ENCODE data around the gene HAUS1. TPM values are rescaled to one million over a fixed set of nuclear protein-coding genes. Genes with fewer than 3 reads are reported as not detected.
"Not testable (repeated sequence)": the region's sequence is repeated elsewhere in the genome, so short reads cannot be mapped to it uniquely, and the experiment has no call there.

HAUS1 gene
- total RNA-seq, 1 donor from 2014 or later: 141 TPM

GRCh38 chr18:46163091-46163490 lies 58.9 kb downstream of the HAUS1 start:
- H3K9ac ChIP-seq: no peak overlapping the region
- no peak for DNase-seq (ENCODE audit: low spot score)
- H3K27ac ChIP-seq: no peak overlapping the region
- no peak overlapping the region for H3K4me2 ChIP-seq
- TF ChIP-seq, protein P1, sequence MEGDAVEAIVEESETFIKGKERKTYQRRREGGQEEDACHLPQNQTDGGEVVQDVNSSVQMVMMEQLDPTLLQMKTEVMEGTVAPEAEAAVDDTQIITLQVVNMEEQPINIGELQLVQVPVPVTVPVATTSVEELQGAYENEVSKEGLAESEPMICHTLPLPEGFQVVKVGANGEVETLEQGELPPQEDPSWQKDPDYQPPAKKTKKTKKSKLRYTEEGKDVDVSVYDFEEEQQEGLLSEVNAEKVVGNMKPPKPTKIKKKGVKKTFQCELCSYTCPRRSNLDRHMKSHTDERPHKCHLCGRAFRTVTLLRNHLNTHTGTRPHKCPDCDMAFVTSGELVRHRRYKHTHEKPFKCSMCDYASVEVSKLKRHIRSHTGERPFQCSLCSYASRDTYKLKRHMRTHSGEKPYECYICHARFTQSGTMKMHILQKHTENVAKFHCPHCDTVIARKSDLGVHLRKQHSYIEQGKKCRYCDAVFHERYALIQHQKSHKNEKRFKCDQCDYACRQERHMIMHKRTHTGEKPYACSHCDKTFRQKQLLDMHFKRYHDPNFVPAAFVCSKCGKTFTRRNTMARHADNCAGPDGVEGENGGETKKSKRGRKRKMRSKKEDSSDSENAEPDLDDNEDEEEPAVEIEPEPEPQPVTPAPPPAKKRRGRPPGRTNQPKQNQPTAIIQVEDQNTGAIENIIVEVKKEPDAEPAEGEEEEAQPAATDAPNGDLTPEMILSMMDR (IDR thresholded peaks at IDR 0.05): no peak
- TF ChIP-seq EZH2phosphoT487 (IDR thresholded peaks at IDR 0.05) (no peak), EZH2 (IDR thresholded peaks at IDR 0.05) (no peak)
- Mint-ChIP-seq H3K9me3 (no peaks in the 10 kb centered on the region), H3K4me1 (peaks cover 6% of the 10 kb centered on the region), H3K27ac (no peak overlapping the region), H3K4me3 (no peak overlapping the region), H3K36me3 (peaks cover 4% of the 10 kb centered on the region), H3K27me3 (ENCODE audit: insufficient read depth, low read depth) (peaks cover 2% of the 10 kb centered on the region)
- no peaks in the 10 kb centered on the region for H3K79me2 ChIP-seq (ENCODE audit: low read depth)
- no peaks in the 10 kb centered on the region for H3F3A ChIP-seq (ENCODE audit: low read depth)
- no peaks in the 10 kb centered on the region for H3K36me3 ChIP-seq
- no peak overlapping the region for H2AFZ ChIP-seq (replicated peaks)
- no peak overlapping the region for H3K4me3 ChIP-seq
- H3K9me3 ChIP-seq (ENCODE audit: low read depth): no peaks in the 10 kb centered on the region
- H3K4me1 ChIP-seq: no peaks in the 10 kb centered on the region
- no peaks in the 10 kb centered on the region for H3K27me3 ChIP-seq
- no peaks in the 10 kb centered on the region for H4K20me1 ChIP-seq (ENCODE audit: low read depth)

GRCh38 chr18:46163941-46164499 lies 59.8 kb downstream of the HAUS1 start:
- no peaks in the 10 kb centered on the region for H3K9me3 Mint-ChIP-seq
- peaks cover 2% of the 10 kb centered on the region for H3K27me3 Mint-ChIP-seq (ENCODE audit: insufficient read depth, low read depth)
- no peak overlapping the region for H2AFZ ChIP-seq (replicated peaks)
- no peak overlapping the region for H3K9ac ChIP-seq
- H3K27ac Mint-ChIP-seq: no peak overlapping the region
- H3K4me1 ChIP-seq: no peaks in the 10 kb centered on the region
- no peaks in the 10 kb centered on the region for H3K27me3 ChIP-seq
- H3K27ac ChIP-seq: no peak overlapping the region
- TF ChIP-seq EZH2 (IDR thresholded peaks at IDR 0.05): no peak
- TF ChIP-seq, protein P1 (IDR thresholded peaks at IDR 0.05): no peak
- no peak for TF ChIP-seq EZH2phosphoT487 (IDR thresholded peaks at IDR 0.05)
- H4K20me1 ChIP-seq (ENCODE audit: low read depth): no peaks in the 10 kb centered on the region
- H3K4me1 Mint-ChIP-seq: peaks cover under 1% of the 10 kb centered on the region
- no peak overlapping the region for H3K4me2 ChIP-seq
- H3K9me3 ChIP-seq (ENCODE audit: low read depth): no peaks in the 10 kb centered on the region
- H3K4me3 Mint-ChIP-seq: no peak overlapping the region
- peaks cover 4% of the 10 kb centered on the region for H3K36me3 Mint-ChIP-seq
- H3K36me3 ChIP-seq: no peaks in the 10 kb centered on the region
- H3K79me2 ChIP-seq (ENCODE audit: low read depth): no peaks in the 10 kb centered on the region
- DNase-seq (ENCODE audit: low spot score): no peak
- no peaks in the 10 kb centered on the region for H3F3A ChIP-seq (ENCODE audit: low read depth)
- no peak overlapping the region for H3K4me3 ChIP-seq

DNA sequence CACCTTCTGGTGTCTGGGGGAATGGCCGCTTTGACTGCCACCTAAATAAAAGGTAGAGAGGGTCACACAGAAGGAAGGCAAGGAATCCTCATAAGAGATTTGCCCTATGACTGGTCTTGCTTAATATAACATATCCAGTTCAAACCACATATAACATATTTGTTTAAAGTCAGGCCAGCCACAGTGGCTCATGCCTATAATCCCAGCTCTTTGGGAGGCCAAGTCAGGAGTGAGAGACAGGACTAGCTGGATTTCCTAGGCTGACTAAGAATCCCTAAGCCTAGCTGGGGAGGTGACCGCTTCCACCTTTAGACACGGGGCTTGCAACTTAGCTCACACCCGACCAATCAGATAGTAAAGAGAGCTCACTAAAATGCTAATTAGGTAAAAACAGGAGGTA lies 60.3 kb downstream of the HAUS1 start:
- H3K79me2 ChIP-seq (ENCODE audit: low read depth); H4K20me1 ChIP-seq (ENCODE audit: low read depth); H3K36me3 Mint-ChIP-seq; H3K27me3 Mint-ChIP-seq (ENCODE audit: insufficient read depth, low read depth); H3K27me3 ChIP-seq; H3K4me3 ChIP-seq; H2AFZ ChIP-seq (replicated peaks); H3K9me3 Mint-ChIP-seq; H3K4me1 ChIP-seq; H3K4me1 Mint-ChIP-seq; H3K4me3 Mint-ChIP-seq; DNase-seq (ENCODE audit: low spot score); H3F3A ChIP-seq (ENCODE audit: low read depth); H3K36me3 ChIP-seq; H3K9ac ChIP-seq; H3K4me2 ChIP-seq; H3K27ac Mint-ChIP-seq; H3K27ac ChIP-seq; H3K9me3 ChIP-seq (ENCODE audit: low read depth): not testable (repeated sequence)

- Histone ChIP-seq H3K36me3 (no peaks in the 10 kb centered on the region), H3K79me2 (ENCODE audit: low read depth) (no peaks in the 10 kb centered on the region), H3K4me1 (no peaks in the 10 kb centered on the region), H3K9me3 (ENCODE audit: low read depth) (no peaks in the 10 kb centered on the region), H3K4me2 (no peak overlapping the region), H3K4me3 (no peak overlapping the region), H3K9ac (no peak overlapping the region), H2AFZ (replicated peaks) (no peak overlapping the region), H3K27me3 (no peaks in the 10 kb centered on the region), H4K20me1 (ENCODE audit: low read depth) (no peaks in the 10 kb centered on the region), H3F3A (ENCODE audit: low read depth) (no peaks in the 10 kb centered on the region), H3K27ac (no peak overlapping the region)
- Mint-ChIP-seq H3K4me3 (no peak overlapping the region), H3K4me1 (peaks cover 8% of the 10 kb centered on the region), H3K36me3 (peaks cover 4% of the 10 kb centered on the region), H3K9me3 (no peaks in the 10 kb centered on the region), H3K27me3 (ENCODE audit: insufficient read depth, low read depth) (peaks cover 2% of the 10 kb centered on the region), H3K27ac (no peak overlapping the region)
- no peak for DNase-seq (ENCODE audit: low spot score)
- TF ChIP-seq, protein P1 (IDR thresholded peaks at IDR 0.05): no peak
- TF ChIP-seq EZH2 (IDR thresholded peaks at IDR 0.05) (no peak), EZH2phosphoT487 (IDR thresholded peaks at IDR 0.05) (no peak)
These were observed 60.7 kb downstream of the HAUS1 start for GRCh38 chr18:46164920-46165319.
